ENCODE measurements around the gene SYNRG. TPM values are rescaled to one million over a fixed set of nuclear protein-coding genes. Genes with fewer than 3 reads are reported as not detected.
A peak's percentile ranks its signal among the peaks of the same experiment; 100 is the strongest.

SYNRG gene
- total and polyA plus RNA-seq, 2 of the 13 experiments (the other 11 are each of a cell fraction or from before 2014, with no cell fraction given): 7.3 to 8.7 TPM

DNA sequence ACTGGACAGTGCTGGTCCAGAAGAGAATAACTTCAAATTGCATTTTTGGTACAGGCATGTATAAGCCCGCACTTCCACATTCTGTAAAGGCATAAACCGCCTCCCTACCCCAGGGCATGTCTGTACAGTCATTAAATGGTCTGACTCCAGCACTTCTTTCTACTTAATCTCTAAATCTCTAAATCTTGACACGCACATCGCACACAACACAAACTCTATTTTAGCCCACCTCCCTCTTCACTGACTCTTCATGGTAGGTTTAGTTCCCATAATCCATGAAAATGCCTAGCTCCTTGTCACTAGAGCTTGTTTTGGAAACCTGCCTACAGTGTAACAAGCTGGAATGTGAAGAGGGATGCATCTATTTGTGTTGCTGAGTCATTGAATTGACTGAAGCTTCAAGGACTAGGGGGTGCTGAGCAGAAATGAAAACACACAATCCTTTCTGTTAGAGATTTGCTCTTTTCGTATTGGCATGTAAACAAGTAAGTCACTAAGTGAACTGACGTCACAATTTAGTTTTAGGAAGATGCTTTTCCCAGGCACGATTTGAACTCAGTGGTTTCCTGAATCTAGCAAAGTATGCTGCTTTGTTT is 121.1 kb downstream of the SYNRG start (continued):
- TF ChIP-seq, protein P1, sequence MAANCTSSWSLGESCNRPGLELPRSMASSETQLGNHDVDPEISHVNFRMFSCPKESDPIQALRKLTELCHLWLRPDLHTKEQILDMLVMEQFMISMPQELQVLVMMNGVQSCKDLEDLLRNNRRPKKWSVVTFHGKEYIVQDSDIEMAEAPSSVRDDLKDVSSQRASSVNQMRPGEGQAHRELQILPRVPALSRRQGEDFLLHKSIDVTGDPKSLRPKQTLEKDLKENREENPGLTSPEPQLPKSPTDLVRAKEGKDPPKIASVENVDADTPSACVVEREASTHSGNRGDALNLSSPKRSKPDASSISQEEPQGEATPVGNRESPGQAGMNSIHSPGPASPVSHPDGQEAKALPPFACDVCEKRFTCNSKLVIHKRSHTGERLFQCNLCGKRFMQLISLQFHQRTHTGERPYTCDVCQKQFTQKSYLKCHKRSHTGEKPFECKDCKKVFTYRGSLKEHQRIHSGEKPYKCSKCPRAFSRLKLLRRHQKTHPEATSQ (CRISPR knock-in tag; IDR thresholded peaks at IDR 0.05; ENCODE audit: borderline replicate concordance): no peak
- TF ChIP-seq ZFP36L2 (CRISPR knock-in tag; IDR thresholded peaks at IDR 0.05): no peak
- TF ChIP-seq NFE2L1 (CRISPR knock-in tag; IDR thresholded peaks at IDR 0.05; ENCODE audit: borderline replicate concordance): no peak
- TF ChIP-seq, protein P2, sequence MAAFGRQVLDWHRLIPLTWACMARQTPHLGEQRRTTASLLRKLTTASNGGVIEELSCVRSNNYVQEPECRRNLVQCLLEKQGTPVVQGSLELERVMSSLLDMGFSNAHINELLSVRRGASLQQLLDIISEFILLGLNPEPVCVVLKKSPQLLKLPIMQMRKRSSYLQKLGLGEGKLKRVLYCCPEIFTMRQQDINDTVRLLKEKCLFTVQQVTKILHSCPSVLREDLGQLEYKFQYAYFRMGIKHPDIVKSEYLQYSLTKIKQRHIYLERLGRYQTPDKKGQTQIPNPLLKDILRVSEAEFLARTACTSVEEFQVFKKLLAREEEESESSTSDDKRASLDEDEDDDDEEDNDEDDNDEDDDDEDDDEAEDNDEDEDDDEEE (CRISPR knock-in tag; IDR thresholded peaks at IDR 0.05): no peak
- no peak for TF ChIP-seq RBFOX2 (IDR thresholded peaks at IDR 0.05; ENCODE audit: low read depth, low read length)
- TF ChIP-seq RFX5 (IDR thresholded peaks at IDR 0.05; ENCODE audit: low read depth, low read length): no peak; the same call in none of the 2 replicates
- TF ChIP-seq KDM4B (CRISPR knock-in tag; IDR thresholded peaks at IDR 0.05): no peak
- TF ChIP-seq STAG1 (CRISPR knock-in tag; IDR thresholded peaks at IDR 0.05): no peak
- TF ChIP-seq, protein P3, sequence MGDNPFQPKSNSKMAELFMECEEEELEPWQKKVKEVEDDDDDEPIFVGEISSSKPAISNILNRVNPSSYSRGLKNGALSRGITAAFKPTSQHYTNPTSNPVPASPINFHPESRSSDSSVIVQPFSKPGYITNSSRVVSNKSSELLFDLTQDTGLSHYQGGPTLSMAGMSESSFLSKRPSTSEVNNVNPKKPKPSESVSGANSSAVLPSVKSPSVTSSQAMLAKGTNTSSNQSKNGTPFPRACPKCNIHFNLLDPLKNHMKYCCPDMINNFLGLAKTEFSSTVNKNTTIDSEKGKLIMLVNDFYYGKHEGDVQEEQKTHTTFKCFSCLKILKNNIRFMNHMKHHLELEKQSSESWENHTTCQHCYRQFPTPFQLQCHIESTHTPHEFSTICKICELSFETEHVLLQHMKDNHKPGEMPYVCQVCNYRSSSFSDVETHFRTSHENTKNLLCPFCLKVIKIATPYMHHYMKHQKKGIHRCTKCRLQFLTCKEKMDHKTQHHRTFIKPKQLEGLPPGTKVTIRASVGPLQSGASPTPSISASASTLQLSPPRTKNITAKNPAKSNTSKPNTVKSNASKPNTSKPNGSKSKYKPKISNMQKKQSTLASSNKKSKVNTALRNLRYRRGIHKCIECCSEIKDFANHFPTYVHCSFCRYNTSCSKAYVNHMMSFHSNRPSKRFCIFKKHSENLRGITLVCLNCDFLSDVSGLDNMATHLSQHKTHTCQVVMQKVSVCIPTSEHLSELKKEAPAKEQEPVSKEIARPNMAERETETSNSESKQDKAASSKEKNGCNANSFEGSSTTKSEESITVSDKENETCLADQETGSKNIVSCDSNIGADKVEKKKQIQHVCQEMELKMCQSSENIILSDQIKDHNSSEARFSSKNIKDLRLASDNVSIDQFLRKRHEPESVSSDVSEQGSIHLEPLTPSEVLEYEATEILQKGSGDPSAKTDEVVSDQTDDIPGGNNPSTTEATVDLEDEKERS (CRISPR knock-in tag; IDR thresholded peaks at IDR 0.05): no peak
- TF ChIP-seq, protein P4, sequence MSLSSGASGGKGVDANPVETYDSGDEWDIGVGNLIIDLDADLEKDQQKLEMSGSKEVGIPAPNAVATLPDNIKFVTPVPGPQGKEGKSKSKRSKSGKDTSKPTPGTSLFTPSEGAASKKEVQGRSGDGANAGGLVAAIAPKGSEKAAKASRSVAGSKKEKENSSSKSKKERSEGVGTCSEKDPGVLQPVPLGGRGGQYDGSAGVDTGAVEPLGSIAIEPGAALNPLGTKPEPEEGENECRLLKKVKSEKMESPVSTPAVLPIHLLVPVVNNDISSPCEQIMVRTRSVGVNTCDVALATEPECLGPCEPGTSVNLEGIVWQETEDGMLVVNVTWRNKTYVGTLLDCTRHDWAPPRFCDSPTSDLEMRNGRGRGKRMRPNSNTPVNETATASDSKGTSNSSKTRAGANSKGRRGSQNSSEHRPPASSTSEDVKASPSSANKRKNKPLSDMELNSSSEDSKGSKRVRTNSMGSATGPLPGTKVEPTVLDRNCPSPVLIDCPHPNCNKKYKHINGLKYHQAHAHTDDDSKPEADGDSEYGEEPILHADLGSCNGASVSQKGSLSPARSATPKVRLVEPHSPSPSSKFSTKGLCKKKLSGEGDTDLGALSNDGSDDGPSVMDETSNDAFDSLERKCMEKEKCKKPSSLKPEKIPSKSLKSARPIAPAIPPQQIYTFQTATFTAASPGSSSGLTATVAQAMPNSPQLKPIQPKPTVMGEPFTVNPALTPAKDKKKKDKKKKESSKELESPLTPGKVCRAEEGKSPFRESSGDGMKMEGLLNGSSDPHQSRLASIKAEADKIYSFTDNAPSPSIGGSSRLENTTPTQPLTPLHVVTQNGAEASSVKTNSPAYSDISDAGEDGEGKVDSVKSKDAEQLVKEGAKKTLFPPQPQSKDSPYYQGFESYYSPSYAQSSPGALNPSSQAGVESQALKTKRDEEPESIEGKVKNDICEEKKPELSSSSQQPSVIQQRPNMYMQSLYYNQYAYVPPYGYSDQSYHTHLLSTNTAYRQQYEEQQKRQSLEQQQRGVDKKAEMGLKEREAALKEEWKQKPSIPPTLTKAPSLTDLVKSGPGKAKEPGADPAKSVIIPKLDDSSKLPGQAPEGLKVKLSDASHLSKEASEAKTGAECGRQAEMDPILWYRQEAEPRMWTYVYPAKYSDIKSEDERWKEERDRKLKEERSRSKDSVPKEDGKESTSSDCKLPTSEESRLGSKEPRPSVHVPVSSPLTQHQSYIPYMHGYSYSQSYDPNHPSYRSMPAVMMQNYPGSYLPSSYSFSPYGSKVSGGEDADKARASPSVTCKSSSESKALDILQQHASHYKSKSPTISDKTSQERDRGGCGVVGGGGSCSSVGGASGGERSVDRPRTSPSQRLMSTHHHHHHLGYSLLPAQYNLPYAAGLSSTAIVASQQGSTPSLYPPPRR (CRISPR knock-in tag; IDR thresholded peaks at IDR 0.05; ENCODE audit: borderline replicate concordance): peak; percentile 69; the same call in 1 of the 2 replicates
- TF ChIP-seq, protein P5, sequence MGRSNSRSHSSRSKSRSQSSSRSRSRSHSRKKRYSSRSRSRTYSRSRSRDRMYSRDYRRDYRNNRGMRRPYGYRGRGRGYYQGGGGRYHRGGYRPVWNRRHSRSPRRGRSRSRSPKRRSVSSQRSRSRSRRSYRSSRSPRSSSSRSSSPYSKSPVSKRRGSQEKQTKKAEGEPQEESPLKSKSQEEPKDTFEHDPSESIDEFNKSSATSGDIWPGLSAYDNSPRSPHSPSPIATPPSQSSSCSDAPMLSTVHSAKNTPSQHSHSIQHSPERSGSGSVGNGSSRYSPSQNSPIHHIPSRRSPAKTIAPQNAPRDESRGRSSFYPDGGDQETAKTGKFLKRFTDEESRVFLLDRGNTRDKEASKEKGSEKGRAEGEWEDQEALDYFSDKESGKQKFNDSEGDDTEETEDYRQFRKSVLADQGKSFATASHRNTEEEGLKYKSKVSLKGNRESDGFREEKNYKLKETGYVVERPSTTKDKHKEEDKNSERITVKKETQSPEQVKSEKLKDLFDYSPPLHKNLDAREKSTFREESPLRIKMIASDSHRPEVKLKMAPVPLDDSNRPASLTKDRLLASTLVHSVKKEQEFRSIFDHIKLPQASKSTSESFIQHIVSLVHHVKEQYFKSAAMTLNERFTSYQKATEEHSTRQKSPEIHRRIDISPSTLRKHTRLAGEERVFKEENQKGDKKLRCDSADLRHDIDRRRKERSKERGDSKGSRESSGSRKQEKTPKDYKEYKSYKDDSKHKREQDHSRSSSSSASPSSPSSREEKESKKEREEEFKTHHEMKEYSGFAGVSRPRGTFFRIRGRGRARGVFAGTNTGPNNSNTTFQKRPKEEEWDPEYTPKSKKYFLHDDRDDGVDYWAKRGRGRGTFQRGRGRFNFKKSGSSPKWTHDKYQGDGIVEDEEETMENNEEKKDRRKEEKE (IDR thresholded peaks at IDR 0.05): no peak

Data from HepG2 (cell line).